RKO (cell line): ENCODE data around the gene SPEN.
A peak's percentile ranks its signal among the peaks of the same experiment; 100 is the strongest.
"Not testable (repeated sequence)": the region's sequence is repeated elsewhere in the genome, so short reads cannot be mapped to it uniquely, and the experiment has no call there.

ENCODE experiments used
- DNase-seq: peaks from one replicate; pipeline ENCODE4 v3.0.0-alpha.2; 2016; ENCODE audit warnings: low spot score

Gene SPEN

DNA sequence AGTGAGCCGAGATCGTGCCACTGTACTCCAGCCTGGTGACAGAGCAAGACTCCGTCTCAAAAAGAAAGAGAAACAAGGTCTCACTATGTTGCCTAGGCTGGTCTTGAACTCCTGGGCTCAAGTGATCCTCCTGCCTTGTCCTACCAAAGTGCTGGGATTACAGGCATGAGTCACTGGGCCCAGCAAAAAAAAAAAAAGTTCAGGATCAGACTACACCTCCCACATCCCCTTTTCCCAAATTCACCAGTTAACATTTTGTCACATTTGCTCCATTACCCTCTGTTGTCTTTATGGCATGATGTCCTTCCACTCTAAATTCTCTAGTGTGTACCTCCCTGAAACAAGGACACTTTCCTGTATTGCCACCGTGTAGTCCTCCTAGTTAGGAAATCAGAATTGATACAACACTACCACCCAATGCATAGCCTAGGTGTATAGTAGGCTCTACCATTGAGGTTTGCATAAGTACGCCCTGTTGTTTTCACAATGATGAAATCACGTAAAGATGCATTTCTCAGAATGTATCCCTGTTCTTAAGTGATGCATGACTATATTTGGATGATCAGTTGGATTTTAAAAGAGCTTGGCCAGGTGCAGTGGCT lies 10.7 kb downstream of the SPEN start:
- DNase-seq, result no peak

DNA sequence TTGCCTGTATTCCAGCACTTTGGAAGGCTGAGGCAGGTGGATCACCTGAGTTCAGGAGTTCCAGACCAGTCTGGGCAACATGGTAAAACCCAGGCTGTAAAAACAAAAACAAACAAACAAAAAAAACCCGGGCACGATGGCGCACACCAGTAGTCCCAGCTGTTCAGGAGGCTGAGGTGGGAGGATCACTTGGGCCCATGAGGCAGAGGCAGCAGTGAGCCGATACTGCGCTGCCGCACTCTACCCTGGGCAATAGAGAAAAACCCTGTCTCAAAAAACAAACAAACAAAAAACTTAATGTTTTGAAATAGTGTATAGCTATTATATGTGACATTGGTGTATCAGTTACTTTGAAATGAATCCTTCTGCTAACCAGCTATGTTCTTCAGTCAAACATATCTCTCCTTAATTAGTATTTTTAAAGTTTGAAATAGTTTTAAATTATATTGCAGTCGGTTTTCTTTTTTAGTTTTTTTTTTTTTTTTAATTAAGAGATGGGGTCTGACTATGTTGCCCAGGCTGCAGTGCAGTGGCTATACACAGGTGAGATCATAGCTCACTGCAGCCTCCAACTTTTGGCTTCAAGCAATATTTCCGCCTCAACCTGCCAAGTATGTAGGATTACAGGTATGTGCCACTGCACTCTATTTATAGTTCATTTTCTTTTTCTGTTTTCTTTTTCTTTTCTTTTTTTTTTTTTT lies 11.3 kb downstream of the SPEN start:
- DNase-seq, result no peak

DNA sequence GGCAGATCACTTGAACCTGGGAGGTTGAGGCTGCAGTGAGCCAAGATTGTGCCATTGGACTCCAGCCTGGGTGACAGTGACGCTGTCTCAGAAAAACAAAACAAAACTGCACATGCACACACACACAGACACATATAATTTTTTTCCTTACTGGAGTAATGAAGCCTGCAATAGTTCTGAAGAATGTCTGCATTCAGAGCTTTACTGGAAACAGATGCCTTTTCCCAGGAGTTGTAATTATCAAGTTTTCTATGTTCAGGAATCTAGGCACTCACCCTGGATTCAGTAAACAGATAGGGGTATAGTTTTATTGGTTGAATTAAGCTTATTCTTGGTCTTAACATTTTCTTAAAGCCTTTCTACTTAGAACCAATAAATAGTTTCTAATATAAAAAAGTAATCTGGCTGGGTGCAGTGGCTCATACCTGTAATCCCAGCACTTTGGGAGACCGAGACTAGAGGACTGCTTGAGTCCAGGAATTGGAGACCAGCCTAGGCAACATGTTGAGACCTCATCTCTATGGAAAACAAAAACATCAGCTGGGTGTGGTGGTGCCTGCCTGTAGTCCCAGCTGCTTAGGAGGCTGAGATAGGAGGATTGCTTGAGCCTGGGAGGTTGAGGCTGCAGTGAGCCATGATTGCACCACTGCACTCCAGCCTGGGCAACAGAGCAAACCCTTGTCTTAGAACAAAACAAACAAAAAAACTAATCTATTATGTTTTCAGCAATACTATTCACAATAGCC lies 15.8 kb downstream of the SPEN start:
- DNase-seq, result no peak

DNA sequence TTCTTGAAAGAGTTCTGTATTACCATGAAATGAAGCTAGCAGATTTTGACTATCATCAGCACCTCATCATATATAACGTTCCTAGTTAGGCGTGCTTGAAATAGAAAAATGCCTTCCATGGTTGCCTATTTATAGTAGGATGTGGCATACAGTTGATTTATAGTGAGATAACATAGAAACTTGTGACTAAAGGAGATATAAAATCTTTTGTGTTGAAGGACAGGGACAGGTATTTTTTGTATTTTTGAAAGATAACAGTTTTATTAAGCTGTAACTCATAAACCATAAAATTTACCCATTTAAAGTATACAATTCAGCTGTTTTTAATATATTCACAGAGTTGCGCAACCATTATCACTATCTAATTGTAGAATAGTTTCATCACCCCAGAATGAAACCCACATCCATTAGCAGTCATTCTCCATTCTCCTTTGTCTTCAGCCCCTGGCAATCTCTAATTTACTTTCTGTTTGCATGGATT lies 19.3 kb downstream of the SPEN start:
- DNase-seq, result no peak

GRCh38 chr1:15867288-15867687 lies 19.8 kb downstream of the SPEN start:
- DNase-seq, result no peak

DNA sequence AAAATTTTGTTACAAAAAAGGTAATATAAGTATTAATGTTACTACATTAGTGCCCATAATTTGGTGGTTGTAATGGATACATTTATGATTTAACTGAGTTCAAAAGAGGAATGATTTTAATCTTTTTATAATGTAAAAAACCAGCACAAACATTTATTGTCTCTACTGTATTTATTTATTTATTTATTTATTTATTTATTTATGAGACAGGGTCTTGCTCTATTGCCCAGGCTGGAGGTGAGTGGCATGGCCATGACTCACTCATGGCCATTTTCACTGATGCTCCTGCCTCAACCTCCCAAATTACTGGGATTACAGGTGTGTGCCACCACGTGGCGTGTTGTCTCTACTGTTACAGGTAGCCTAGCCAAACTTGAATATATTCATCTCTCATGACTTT lies 21.9 kb downstream of the SPEN start:
- no peak for DNase-seq

- DNase-seq, result peak; percentile 27
Measured at GRCh38 chr1:15870421-15870820, 22.9 kb downstream of the SPEN start.

DNA sequence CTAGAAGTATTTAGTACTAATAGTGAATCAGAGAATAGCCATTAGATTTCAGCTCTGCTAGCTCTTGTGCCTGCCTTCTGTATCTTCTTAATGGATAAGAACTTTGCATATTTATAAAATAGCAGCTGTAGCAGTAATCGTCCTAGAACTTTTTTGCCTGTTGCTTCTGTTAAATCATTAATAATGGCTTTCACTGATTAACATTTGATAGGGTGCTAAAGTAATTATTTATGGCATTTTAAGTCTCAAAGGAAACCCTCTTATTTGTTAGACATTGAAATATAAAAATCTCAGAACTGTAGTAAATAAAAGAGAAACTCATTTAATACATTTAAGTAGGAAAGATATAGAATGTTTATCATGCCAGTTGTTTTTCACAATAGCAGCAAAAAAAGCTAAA lies 27.0 kb downstream of the SPEN start:
- DNase-seq, result no peak

DNA sequence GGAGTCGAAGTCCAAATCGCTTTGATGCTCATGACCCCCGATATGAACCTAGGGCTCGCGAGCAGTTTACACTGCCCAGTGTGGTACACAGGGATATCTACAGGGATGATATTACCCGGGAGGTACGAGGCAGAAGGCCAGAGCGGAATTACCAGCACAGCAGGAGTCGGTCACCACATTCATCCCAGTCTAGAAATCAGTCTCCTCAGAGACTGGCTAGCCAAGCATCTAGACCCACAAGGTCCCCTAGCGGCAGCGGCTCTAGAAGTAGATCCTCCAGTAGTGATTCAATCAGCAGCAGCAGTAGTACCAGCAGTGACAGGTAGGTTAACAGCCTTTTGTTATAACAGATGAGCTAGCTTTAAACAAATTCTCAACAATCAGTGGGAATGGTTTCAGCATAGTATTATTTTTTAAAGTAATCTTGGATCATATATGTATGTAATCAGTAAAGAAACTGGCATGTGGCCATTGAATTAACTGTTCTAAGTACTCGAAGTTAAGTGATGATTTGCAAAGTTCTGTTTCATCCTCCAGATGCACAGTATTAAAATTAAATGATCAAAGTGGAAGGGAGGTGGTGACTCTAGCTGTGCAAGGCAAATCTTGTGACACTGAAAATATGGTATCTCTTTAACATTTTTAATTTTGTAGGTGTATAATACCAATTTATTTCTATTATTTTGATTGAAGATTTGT lies 29.0 kb downstream of the SPEN start:
- DNase-seq, result peak; percentile 15

- DNase-seq, result no peak
Measured at GRCh38 chr1:15881961-15882360, 34.5 kb downstream of the SPEN start.

GRCh38 chr1:15882665-15883064 lies 35.2 kb downstream of the SPEN start:
- DNase-seq, result no peak

- DNase-seq, result no peak
Measured at GRCh38 chr1:15883326-15883725, 35.8 kb downstream of the SPEN start.

DNA sequence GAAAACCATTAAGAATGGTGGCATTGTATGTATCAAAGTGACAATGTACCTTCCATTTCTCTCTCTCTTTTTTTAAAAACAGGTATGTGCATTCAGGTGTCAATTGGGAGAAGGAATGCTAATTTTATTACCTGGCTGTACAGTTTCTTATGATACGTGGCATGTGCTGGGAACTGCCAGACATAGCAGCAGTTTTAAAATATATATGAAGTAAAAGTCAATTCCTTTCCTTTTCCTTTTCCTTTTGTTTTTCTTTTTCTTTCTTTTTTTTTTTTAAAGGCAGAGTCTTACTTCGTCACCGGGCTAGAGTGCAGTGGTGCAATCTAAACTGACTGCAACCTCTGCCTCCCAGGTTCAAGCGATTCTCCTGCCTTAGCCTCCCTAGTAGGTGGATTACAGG lies 37.0 kb downstream of the SPEN start:
- DNase-seq, result no peak

DNA sequence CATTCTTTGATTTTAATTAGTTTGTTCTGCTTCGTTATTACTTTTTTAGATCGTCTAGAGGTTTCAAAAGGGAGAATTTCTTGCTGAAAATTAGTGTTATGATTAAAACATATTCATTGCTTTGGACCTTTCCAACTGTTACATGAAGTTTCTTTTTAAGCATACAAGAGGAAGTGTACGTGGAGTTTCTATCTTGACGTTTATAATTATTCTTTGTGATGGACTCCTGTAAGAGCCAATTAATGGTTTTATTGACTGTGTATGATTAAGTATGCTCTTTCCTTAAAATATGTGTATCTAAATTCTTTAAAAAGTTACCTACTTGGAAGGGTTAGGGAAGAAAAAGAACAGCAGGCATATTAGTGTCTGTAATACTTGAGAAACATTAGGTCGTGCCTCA lies 37.8 kb downstream of the SPEN start:
- no peak for DNase-seq

DNA sequence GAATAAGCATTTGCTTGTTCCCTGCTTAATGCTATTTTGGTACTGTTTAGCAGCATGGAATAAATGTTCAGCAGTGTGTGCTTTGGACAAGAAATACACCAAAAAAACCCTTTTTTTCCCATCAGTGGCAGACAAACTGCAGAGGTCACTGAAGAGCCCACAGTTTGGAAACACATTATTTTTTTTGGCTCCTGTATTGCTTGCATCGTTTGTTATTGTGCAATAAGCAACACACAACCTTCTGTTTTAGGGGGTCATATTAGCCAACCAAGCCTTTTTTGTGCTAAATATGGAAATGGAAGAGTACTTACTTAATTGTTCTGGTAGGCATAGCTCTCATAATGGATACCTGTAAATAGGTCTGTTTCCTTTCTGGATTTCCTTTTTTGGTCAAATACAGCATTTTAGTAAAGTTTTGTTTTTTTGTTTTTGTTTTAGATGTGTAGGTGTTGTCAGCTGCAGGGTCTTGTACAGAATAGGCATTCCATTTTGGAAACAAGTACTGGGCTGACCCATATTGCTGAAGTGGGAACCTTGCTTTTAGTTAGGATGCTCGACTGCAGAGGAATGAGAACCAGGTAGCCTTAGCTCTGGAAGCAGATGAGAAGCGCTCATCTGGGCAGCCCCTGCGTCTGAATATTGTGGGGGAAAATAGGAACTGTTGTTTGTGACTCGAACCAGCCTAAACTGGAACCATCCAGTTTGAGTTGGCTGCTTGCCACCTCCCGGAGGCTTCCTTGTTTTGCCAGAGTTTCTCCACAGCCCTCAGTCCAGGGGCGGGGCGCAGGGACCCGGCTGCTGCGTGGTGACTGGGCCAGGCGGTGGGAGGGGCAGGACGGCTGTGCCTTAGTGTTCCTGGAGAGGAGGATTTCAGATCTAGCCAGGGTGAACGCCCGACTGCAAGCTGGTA lies 38.4 kb downstream of the SPEN start:
- DNase-seq, result no peak

DNA sequence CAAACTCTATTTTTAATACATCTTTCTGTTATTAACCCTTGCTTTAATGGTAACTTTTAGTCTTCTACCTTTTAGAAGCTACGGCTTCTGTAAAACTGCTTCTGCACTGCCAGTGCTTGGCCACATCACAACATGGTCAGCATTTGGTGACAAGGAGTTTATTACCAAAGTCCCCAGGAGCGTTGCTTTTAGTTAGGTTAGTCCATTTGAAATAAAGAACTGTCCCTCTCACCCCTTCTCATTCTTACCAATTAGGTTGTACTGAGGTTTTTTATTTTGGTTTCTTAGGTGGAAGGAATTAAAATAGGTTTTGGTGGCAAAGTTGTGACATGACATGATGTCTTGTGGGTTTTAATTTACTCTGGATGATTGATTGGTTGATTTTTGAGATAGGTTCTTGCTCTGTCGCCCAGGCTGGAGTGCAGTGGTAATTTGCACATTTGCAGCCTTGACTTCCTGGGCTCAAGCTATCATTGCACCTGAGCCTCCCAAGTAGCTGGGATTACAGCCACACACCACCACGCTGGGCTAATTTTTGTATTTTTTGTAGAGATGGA lies 39.2 kb downstream of the SPEN start:
- DNase-seq, result no peak

- not testable (repeated sequence) for DNase-seq
Measured at GRCh38 chr1:15892857-15893599, 45.5 kb downstream of the SPEN start.

DNA sequence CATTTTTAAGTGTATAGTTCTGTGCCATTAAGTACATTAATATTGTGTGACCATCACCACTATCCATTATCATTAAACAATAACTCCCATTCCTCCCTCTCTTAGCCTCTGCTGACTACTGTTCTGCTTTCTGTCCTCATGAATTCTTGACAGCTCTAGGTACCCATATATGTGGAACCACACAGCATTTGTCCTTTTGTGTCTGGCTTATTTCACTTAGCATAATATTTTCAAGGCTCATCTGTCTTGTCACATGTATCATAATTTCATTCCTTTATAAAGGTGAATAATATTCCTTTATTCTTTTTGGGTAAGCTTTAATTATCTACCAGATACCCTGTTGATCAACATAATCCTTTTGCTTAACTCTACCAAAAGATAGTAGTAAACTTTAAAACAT lies 47.7 kb downstream of the SPEN start:
- DNase-seq, result no peak

DNA sequence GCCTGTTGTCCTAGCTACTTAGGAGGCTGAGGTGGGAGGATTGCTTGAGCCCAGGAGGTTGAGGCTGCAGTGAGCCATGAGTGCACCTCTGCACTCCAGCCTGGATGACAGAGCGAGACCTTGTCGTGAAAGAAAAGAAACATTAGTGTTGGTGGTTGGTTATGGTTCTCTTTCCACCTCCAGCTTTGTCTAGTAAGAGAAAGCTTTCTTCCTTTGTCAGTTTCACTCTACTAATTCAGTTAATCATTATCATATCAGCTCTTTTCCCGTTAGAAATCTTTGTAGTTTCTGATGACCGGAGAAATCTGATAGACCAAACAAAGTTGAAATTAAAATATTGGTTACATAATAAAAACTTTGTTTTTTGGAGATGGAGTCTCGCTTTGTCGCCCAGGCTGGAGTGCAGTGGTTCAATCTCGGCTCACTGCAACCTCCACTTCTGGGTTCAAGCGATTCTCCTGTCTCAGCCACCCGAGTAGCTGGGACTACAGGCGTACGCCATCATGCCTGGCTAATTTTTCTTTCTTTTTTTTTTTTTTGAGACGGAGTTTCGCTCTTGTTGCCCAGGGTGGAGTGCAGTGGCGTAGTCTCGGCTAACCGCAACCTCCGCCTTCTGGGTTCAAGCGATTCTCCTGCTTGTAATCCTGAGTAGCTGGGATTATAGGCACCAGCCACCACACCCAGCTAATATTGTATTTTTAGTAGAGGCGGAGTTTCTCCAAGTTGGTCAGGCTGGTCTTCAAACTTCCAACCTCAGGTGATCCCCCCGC lies 49.5 kb downstream of the SPEN start:
- DNase-seq, result not testable (repeated sequence)

DNA sequence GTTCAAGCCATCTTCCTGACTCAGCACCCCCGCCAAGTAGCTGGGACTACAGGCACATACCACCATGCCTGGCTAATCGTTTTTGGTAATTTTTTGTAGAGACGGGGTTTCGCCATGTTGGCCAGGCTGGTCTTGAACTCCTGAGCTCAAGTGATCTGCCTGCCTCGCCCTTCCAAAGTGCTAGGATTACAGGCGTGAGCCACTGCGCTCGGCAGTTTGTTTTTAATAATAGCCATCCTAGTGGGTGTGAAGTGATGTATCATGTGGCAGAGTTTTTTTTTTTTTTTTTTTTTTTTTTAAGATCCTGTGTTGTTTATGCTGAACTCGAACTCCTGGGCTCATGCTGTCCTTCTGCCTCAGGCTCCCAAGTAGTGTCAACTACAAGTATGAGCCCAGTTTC lies 51.8 kb downstream of the SPEN start:
- DNase-seq, result no peak
